ENCODE data around the gene PPFIBP2. TPM values are rescaled to one million over a fixed set of nuclear protein-coding genes. Genes with fewer than 3 reads are reported as not detected.

Gene PPFIBP2
- total RNA-seq, 1 donor from 2014 or later, result 1.6 TPM

DNA sequence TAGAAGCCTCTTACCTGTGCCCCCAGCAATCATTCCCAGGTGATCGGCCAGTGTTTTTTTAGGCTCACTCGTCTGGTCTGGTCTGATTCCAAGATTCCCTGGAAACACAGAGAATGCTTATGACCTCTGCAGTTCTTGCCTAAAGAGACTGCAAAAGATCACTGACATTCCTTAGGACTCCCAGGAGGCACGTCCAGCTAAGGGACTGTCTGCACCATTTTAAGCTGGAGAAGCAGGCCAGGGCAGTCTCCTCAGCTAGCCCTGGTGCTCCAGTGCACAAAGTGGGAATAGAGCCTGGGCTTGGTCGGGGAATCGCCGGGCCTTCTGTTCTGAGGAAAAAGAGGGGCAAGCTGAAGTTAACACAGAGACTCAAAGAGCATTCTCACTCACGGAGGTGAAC is 154.7 kb downstream of the PPFIBP2 start:
- peaks cover 9% of the 10 kb centered on the region for H3K27me3 Mint-ChIP-seq
- no peak overlapping the region for H3K4me3 Mint-ChIP-seq
- H3K36me3 Mint-ChIP-seq (ENCODE audit: low read depth), result no peaks in the 10 kb centered on the region
- H3K27ac Mint-ChIP-seq, result no peak overlapping the region
- no peaks in the 10 kb centered on the region for H3K9me3 Mint-ChIP-seq
- DNase-seq, result peak; percentile 47
- peaks cover 15% of the 10 kb centered on the region for H3K4me1 Mint-ChIP-seq
- intact Hi-C loops (cut with micrococcal nuclease), result no loop called here

GRCh38 chr11:7668911-7669310 is 155.1 kb downstream of the PPFIBP2 start:
- Mint-ChIP-seq H3K36me3 (ENCODE audit: low read depth) (no peaks in the 10 kb centered on the region), H3K27me3 (peaks cover 10% of the 10 kb centered on the region), H3K4me3 (no peak overlapping the region), H3K27ac (no peak overlapping the region), H3K4me1 (peaks cover 15% of the 10 kb centered on the region), H3K9me3 (no peaks in the 10 kb centered on the region)
- intact Hi-C loops (cut with micrococcal nuclease), result no loop called here
- no peak for DNase-seq

GRCh38 chr11:7670641-7671040 is 156.8 kb downstream of the PPFIBP2 start:
- Mint-ChIP-seq H3K9me3 (no peaks in the 10 kb centered on the region), H3K4me1 (peaks cover 15% of the 10 kb centered on the region), H3K36me3 (ENCODE audit: low read depth) (no peaks in the 10 kb centered on the region), H3K27me3 (peaks cover 26% of the 10 kb centered on the region), H3K4me3 (no peak overlapping the region), H3K27ac (no peak overlapping the region)
- intact Hi-C loops (cut with micrococcal nuclease), result no loop called here
- no peak for DNase-seq

GRCh38 chr11:7671347-7672215 is 157.8 kb downstream of the PPFIBP2 start:
- Mint-ChIP-seq H3K27me3 (peaks cover 34% of the 10 kb centered on the region), H3K9me3 (no peaks in the 10 kb centered on the region), H3K36me3 (ENCODE audit: low read depth) (no peaks in the 10 kb centered on the region), H3K4me3 (peak overlapping the region; percentile 11), H3K4me1 (peaks cover 15% of the 10 kb centered on the region), H3K27ac (no peak overlapping the region)
- intact Hi-C loops (cut with micrococcal nuclease), result no loop called here
- DNase-seq, result no peak

- intact Hi-C loops (cut with micrococcal nuclease), result no loop called here
- Mint-ChIP-seq H3K9me3 (no peaks in the 10 kb centered on the region), H3K27me3 (peaks cover 37% of the 10 kb centered on the region), H3K36me3 (ENCODE audit: low read depth) (no peaks in the 10 kb centered on the region), H3K4me1 (peaks cover 15% of the 10 kb centered on the region), H3K27ac (no peak overlapping the region), H3K4me3 (peak overlapping the region; percentile 44)
- DNase-seq, result no peak
Observed at GRCh38 chr11:7672276-7672959, 158.6 kb downstream of the PPFIBP2 start.

- Mint-ChIP-seq H3K36me3 (ENCODE audit: low read depth) (no peaks in the 10 kb centered on the region), H3K27ac (no peak within 1 kb of the TSS), H3K4me3 (peak within 1 kb of the TSS; percentile 61), H3K9me3 (no peaks in the 10 kb centered on the region), H3K4me1 (peaks cover 15% of the 10 kb centered on the region), H3K27me3 (peaks cover 39% of the 10 kb centered on the region)
- peak; percentile 66 for DNase-seq
- intact Hi-C loops (cut with micrococcal nuclease), result no loop called here
Observed at GRCh38 chr11:7672960-7673723, 159.3 kb downstream of the PPFIBP2 start, which contains the start of gene CYB5R2. CYB5R2 (minus strand) TSS chr11:7673500; CDS start chr11:7672825, 675 bp downstream.

GRCh38 chr11:7673724-7674434 is 160.1 kb downstream of the PPFIBP2 start:
- Mint-ChIP-seq H3K27ac (no peak overlapping the region), H3K4me1 (peaks cover 15% of the 10 kb centered on the region), H3K36me3 (ENCODE audit: low read depth) (no peaks in the 10 kb centered on the region), H3K4me3 (peak overlapping the region; percentile 61), H3K9me3 (no peaks in the 10 kb centered on the region), H3K27me3 (peaks cover 39% of the 10 kb centered on the region)
- intact Hi-C loops (cut with micrococcal nuclease), result no loop called here
- no peak for DNase-seq

DNA sequence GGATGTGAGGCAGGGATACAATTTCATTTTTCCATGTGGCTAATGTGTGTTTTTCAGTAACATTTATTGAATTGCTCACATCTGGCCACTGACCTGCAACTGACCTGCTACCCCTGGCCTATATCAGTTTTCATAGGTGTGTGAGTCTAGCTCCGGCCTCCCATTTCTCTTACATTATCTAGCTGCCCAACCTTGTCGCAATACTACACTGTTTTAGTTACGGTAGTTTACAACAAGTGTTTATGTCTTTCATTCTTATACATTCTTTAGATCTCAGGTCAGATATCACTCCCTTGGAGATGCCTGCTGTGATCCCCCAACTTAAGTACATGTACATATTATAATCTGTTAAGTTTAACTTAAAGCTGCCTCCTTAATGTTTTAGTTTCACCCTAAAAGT is 161.8 kb downstream of the PPFIBP2 start:
- intact Hi-C loops (cut with micrococcal nuclease), result no loop called here
- H3K36me3 Mint-ChIP-seq (ENCODE audit: low read depth), result no peaks in the 10 kb centered on the region
- H3K27me3 Mint-ChIP-seq, result peaks cover 41% of the 10 kb centered on the region
- no peaks in the 10 kb centered on the region for H3K9me3 Mint-ChIP-seq
- DNase-seq, result no peak
- peaks cover 13% of the 10 kb centered on the region for H3K4me1 Mint-ChIP-seq
- H3K27ac Mint-ChIP-seq, result no peak overlapping the region
- no peak overlapping the region for H3K4me3 Mint-ChIP-seq

GRCh38 chr11:7677071-7677470 is 163.3 kb downstream of the PPFIBP2 start:
- H3K27me3 Mint-ChIP-seq, result peaks cover 48% of the 10 kb centered on the region

DNA sequence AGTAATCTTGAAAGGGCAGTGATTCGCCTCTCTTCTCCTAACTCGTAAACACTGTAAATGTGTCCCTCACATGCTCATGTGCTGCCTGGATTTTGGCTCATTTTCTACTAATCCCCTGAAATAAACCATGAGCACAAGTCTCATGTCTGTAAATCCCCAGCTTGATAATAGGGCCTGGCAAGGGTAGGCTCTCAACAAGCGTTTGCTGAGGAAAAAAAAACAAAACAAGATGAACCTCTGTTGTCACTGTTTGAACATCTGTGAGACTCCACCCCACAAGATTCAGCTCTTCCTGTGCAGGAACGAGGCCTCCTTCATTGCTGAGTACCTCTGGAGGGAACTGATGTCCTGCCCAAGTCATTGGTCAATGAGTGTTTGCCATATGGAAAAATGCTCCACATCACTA is 164.0 kb downstream of the PPFIBP2 start:
- H3K27me3 Mint-ChIP-seq, result peaks cover 42% of the 10 kb centered on the region
- H3K4me1 Mint-ChIP-seq, result peaks cover 2% of the 10 kb centered on the region
- no peak overlapping the region for H3K27ac Mint-ChIP-seq
- intact Hi-C loops (cut with micrococcal nuclease), result no loop called here
- no peak overlapping the region for H3K4me3 Mint-ChIP-seq
- H3K9me3 Mint-ChIP-seq, result no peaks in the 10 kb centered on the region
- no peak for DNase-seq
- no peaks in the 10 kb centered on the region for H3K36me3 Mint-ChIP-seq (ENCODE audit: low read depth)

More at GRCh38 chr11:7677071-7677470, 163.3 kb downstream of the PPFIBP2 start:
- DNase-seq, result no peak
- no peaks in the 10 kb centered on the region for H3K9me3 Mint-ChIP-seq
- peaks cover 8% of the 10 kb centered on the region for H3K4me1 Mint-ChIP-seq
- no peak overlapping the region for H3K27ac Mint-ChIP-seq
- intact Hi-C loops (cut with micrococcal nuclease), result no loop called here
- no peaks in the 10 kb centered on the region for H3K36me3 Mint-ChIP-seq (ENCODE audit: low read depth)
- no peak overlapping the region for H3K4me3 Mint-ChIP-seq

- Mint-ChIP-seq H3K27ac (no peak overlapping the region), H3K36me3 (ENCODE audit: low read depth) (no peaks in the 10 kb centered on the region), H3K27me3 (peaks cover 20% of the 10 kb centered on the region), H3K9me3 (no peaks in the 10 kb centered on the region), H3K4me1 (no peaks in the 10 kb centered on the region), H3K4me3 (no peak overlapping the region)
- no peak for DNase-seq
- intact Hi-C loops (cut with micrococcal nuclease), result no loop called here
Observed at GRCh38 chr11:7683571-7683970, 169.8 kb downstream of the PPFIBP2 start.

- Mint-ChIP-seq H3K27me3 (peaks cover 17% of the 10 kb centered on the region), H3K27ac (no peak overlapping the region), H3K4me1 (no peaks in the 10 kb centered on the region), H3K4me3 (no peak overlapping the region), H3K9me3 (no peaks in the 10 kb centered on the region), H3K36me3 (ENCODE audit: low read depth) (no peaks in the 10 kb centered on the region)
- intact Hi-C loops (cut with micrococcal nuclease), result no loop called here
- no peak for DNase-seq
Observed at GRCh38 chr11:7686761-7687160, 173.0 kb downstream of the PPFIBP2 start.

- Mint-ChIP-seq H3K9me3 (no peaks in the 10 kb centered on the region), H3K4me3 (no peak overlapping the region), H3K4me1 (no peaks in the 10 kb centered on the region), H3K27me3 (peaks cover 19% of the 10 kb centered on the region), H3K27ac (no peak overlapping the region), H3K36me3 (ENCODE audit: low read depth) (no peaks in the 10 kb centered on the region)
- no peak for DNase-seq
- intact Hi-C loops (cut with micrococcal nuclease), result no loop called here
Observed at GRCh38 chr11:7687386-7687785, 173.6 kb downstream of the PPFIBP2 start.
